GM20000 (cell line): ENCODE results near the gene SYTL3.
"Not testable (repeated sequence)": the region's sequence is repeated elsewhere in the genome, so short reads cannot be mapped to it uniquely, and the experiment has no call there.

Experiments used
- DNase-seq: peaks from one replicate; pipeline ENCODE4 v3.0.0; 2012; ENCODE audit warnings: low spot score
- TF ChIP-seq, protein P1 (sequence below): IDR thresholded peaks from 2 replicates; pipeline ENCODE4 v1.5.1; 2012; ENCODE audit warnings: mild to moderate bottlenecking, control low read depth; ENCODE audit errors: extremely low read depth, missing control alignments

SYTL3 gene, protein sequence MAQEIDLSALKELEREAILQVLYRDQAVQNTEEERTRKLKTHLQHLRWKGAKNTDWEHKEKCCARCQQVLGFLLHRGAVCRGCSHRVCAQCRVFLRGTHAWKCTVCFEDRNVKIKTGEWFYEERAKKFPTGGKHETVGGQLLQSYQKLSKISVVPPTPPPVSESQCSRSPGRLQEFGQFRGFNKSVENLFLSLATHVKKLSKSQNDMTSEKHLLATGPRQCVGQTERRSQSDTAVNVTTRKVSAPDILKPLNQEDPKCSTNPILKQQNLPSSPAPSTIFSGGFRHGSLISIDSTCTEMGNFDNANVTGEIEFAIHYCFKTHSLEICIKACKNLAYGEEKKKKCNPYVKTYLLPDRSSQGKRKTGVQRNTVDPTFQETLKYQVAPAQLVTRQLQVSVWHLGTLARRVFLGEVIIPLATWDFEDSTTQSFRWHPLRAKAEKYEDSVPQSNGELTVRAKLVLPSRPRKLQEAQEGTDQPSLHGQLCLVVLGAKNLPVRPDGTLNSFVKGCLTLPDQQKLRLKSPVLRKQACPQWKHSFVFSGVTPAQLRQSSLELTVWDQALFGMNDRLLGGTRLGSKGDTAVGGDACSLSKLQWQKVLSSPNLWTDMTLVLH

DNA sequence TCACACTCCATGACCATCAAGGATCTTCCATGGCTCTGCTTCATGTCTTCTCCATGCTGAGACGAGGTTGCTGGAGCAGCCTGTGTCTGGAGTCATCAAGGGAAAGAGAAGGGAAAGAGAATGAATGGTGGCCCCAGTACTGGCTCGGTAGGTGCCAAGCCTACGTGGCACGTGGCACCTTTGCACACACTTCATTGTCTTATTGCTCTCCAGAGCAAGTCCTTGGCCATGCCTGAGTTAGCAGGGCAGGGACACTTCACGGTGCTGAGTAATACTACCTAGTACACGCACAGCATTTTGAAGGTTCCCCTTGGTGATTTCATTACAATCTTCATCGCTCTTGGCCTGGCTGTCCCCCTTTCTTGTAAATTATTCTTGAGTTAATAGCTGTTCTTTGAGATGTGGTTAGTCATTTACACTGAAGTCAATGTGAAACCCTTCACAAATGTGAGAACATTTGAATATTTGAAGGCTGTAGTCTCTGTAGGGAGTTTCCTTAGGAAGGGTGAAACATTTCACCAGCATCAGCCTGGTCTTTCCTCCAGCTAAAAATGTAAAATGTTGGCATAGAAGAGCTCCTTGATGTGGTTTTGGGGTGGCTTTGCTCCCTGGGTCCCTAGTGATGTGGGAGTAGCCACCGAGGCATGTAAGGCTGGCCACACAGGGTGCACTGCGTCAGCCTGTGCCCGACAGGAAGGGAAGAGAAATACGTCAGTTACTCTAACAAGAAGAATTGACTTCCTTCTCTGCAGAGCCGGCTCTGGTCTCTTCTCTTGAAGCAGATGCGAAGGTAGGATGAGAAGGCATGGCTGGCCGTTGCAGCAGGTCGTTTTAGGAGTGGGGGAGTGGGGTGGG lies at the start of gene SYTL3:
Gene SYTL3 (plus strand): TSS at position 766 of the 855 bp plus-strand sequence. CDS start 13,215 bp downstream, outside the sequence.
- TF ChIP-seq, protein P1, sequence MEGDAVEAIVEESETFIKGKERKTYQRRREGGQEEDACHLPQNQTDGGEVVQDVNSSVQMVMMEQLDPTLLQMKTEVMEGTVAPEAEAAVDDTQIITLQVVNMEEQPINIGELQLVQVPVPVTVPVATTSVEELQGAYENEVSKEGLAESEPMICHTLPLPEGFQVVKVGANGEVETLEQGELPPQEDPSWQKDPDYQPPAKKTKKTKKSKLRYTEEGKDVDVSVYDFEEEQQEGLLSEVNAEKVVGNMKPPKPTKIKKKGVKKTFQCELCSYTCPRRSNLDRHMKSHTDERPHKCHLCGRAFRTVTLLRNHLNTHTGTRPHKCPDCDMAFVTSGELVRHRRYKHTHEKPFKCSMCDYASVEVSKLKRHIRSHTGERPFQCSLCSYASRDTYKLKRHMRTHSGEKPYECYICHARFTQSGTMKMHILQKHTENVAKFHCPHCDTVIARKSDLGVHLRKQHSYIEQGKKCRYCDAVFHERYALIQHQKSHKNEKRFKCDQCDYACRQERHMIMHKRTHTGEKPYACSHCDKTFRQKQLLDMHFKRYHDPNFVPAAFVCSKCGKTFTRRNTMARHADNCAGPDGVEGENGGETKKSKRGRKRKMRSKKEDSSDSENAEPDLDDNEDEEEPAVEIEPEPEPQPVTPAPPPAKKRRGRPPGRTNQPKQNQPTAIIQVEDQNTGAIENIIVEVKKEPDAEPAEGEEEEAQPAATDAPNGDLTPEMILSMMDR: no peak
- DNase-seq: peak; percentile 59

GRCh38 chr6:158603261-158604047 lies 46.4 kb upstream of the SYTL3 start:
- TF ChIP-seq, protein P1: no peak
- DNase-seq: no peak

DNA sequence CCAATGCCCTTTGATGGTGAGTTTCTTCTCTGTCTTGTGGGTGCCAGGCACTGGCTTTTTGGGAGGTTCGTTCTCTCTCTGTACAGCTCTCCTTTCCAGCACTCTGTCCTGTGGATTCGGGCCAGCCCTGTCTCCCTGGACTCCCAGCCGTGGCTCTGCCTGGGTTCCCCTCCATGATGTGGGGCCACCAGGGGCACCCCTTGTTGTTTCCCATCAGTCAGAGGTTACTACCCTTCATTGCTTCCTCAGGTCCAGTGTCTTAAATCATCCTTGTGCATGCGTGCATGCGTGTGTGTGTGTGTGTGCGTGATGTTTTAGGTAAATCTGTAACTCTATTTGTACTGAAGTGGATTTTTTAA lies 45.8 kb upstream of the SYTL3 start:
- DNase-seq: no peak
- TF ChIP-seq, protein P1: no peak

GRCh38 chr6:158605266-158605878 lies 44.5 kb upstream of the SYTL3 start:
- TF ChIP-seq, protein P1: peak; percentile 42
- DNase-seq: peak; percentile 75

DNA sequence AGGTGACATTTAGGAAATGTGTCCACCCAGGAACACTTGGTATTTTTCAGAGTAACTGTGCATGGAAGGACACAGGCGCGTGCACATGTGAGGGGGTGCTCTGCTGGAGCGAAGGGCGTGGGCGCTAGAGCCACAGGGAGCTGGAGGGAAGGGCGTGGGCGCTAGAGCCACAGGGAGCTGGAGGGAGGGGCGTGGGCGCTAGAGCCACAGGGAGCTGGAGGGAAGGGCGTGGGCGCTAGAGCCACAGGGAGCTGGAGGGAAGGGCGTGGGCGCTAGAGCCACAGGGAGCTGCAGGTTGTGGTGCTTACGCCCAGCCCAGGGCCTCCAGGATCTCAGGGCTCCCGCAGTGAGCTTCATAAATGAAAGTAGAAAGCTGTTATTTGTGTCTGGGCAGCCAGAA lies 43.8 kb upstream of the SYTL3 start:
- not testable (repeated sequence) for DNase-seq

GRCh38 chr6:158606935-158607334 lies 42.9 kb upstream of the SYTL3 start:
- no peak for DNase-seq
- TF ChIP-seq, protein P1: no peak
